SK-N-SH (cell line): ENCODE measurements around the gene AGBL4. TPM values are rescaled to one million over a fixed set of nuclear protein-coding genes. Genes with fewer than 3 reads are reported as not detected.

Experiments used
- CTCF ChIA-PET: fragments of 300-600, 350-600 bp; formaldehyde crosslinking; extraction: SDS; loops from one replicate; lab custom pipeline; 2021; lab: Yijun Ruan, JAX
- POLR2A ChIA-PET: fragments of 350-600 bp; sonication (Branson Sonifier 250); formaldehyde crosslinking; extraction: SDS; loops from one replicate; lab custom pipeline; 2020; ENCODE audit warnings: antibody characterized with exemption, inconsistent platforms; lab: Yijun Ruan, JAX
- DNase-seq: peaks from one replicate; pipeline ENCODE4 v3.0.0; 2012
- H2AFZ ChIP-seq: fragments of 200-600 bp; sonication (generic); 2 replicates; pipeline ENCODE4 v1.8.1; 2016; ENCODE audit warnings: antibody characterized with exemption, mild to moderate bottlenecking, low read depth
- H3F3A ChIP-seq: fragments of 200-600 bp; sonication (generic); replicated peaks from 2 replicates; pipeline ENCODE3; 2016; ENCODE audit warnings: antibody characterized with exemption, mild to moderate bottlenecking; ENCODE audit not compliant: insufficient read depth
- H3K27ac ChIP-seq, 2 experiments: fragments of 200-500 bp in 1 of 2; fragments of 200-600 bp in 1 of 2; sonication (Bioruptor generic) in 1 of 2; sonication (generic), shearing (Covaris generic) in 1 of 2; 2 replicates each; pipeline versions ENCODE4 v1.5.1 to v1.6.1; 2014 to 2016; ENCODE audit warnings: low read depth in 2 of 2, inconsistent platforms in 1 of 2, low read length in 1 of 2, mild to moderate bottlenecking in 1 of 2, mixed read lengths in 1 of 2
- H3K27me3 ChIP-seq: fragments of 200-600 bp; sonication (generic), shearing (Covaris generic); 2 replicates; pipeline ENCODE4 v1.6.1; 2016; ENCODE audit warnings: mixed run types; ENCODE audit not compliant: insufficient read depth
- H3K36me3 ChIP-seq, 2 experiments: fragments of 200-500 bp in 1 of 2; fragments of 200-600 bp in 1 of 2; sonication (Bioruptor generic) in 1 of 2; sonication (generic) in 1 of 2; replicated peaks in 1 of 2; 2 replicates each; pipeline versions ENCODE3 to v1.5.1; 2014 to 2016; ENCODE audit warnings: low read length in 1 of 2, mild to moderate bottlenecking in 1 of 2; ENCODE audit not compliant: insufficient read depth in 2 of 2, control insufficient read depth in 1 of 2
- H3K4me1 ChIP-seq, 2 experiments: fragments of 200-500 bp in 1 of 2; fragments of 200-600 bp in 1 of 2; sonication (Bioruptor generic) in 1 of 2; sonication (generic), shearing (Covaris generic) in 1 of 2; 2 replicates each; pipeline versions ENCODE4 v1.5.1 to v1.6.1; 2014 to 2016; ENCODE audit warnings: low read depth in 1 of 2, low read length in 1 of 2, mixed run types in 1 of 2; ENCODE audit not compliant: insufficient read depth in 2 of 2, control insufficient read depth in 1 of 2
- H3K4me2 ChIP-seq: fragments of 200-600 bp; sonication (generic), shearing (Covaris generic); 2 replicates; pipeline ENCODE4 v1.6.1; 2017; ENCODE audit warnings: mixed run types
- H3K4me3 ChIP-seq, 2 experiments: fragments of 200-500 bp in 1 of 2; fragments of 200-600 bp in 1 of 2; sonication (Bioruptor generic) in 1 of 2; sonication (generic), shearing (Covaris generic) in 1 of 2; 2 replicates each; pipeline versions ENCODE4 v1.5.1 to v1.8.1; 2014 to 2016; ENCODE audit warnings: low read depth in 2 of 2, inconsistent platforms in 1 of 2, low read length in 1 of 2, mild to moderate bottlenecking in 1 of 2, mixed read lengths in 1 of 2, moderate library complexity in 1 of 2
- H3K79me2 ChIP-seq: fragments of 200-600 bp; sonication (generic); 2 replicates; pipeline ENCODE4 v1.8.1; 2017; ENCODE audit warnings: mild to moderate bottlenecking; ENCODE audit not compliant: insufficient read depth
- H3K9ac ChIP-seq: fragments of 200-600 bp; sonication (generic); 2 replicates; pipeline ENCODE4 v1.6.1; 2017; ENCODE audit warnings: mixed run types
- H3K9me2 ChIP-seq: fragments of 200-600 bp; sonication (generic); 2 replicates; pipeline ENCODE4 v1.6.1; 2017; ENCODE audit warnings: mixed run types
- H3K9me3 ChIP-seq: fragments of 200-600 bp; sonication (generic); 2 replicates; pipeline ENCODE4 v1.6.1; 2017; ENCODE audit warnings: mixed run types, mild to moderate bottlenecking, moderate library complexity
- H4K20me1 ChIP-seq: fragments of 200-600 bp; sonication (generic); 2 replicates; pipeline ENCODE4 v1.6.1; 2017; ENCODE audit warnings: mild to moderate bottlenecking, mixed run types; ENCODE audit not compliant: insufficient read depth
- CTCF ChIP-seq: fragments of 200-600 bp; sonication (generic); IDR thresholded peaks from 2 replicates; pipeline ENCODE4 v1.6.1; 2017; ENCODE audit warnings: antibody characterized with exemption, mild to moderate bottlenecking, moderate library complexity
- ELF1 ChIP-seq: IDR thresholded peaks from 2 replicates; pipeline ENCODE4 v1.4.0; 2012
- FOXJ3 ChIP-seq: sonication (generic); formaldehyde crosslinking; IDR thresholded peaks from 2 replicates; pipeline ENCODE4 v1.5.1; 2020; ENCODE audit warnings: mild to moderate bottlenecking, missing genetic modification reagents
- FOXM1 ChIP-seq: IDR thresholded peaks from 2 replicates; pipeline ENCODE4 v1.4.0; 2012; ENCODE audit warnings: low read depth, mild to moderate bottlenecking
- GABPA ChIP-seq: IDR thresholded peaks from 2 replicates; pipeline ENCODE4 v1.4.0; 2012; ENCODE audit warnings: low read depth, mild to moderate bottlenecking
- IRF3 ChIP-seq: fragments of 150-350 bp; IDR thresholded peaks from 2 replicates; pipeline ENCODE4 v1.6.1; 2016; ENCODE audit warnings: mild to moderate bottlenecking, low read depth, low read length
- JUND ChIP-seq: IDR thresholded peaks from 2 replicates; pipeline ENCODE4 v1.4.0; 2012
- MAX ChIP-seq: IDR thresholded peaks from 2 replicates; pipeline ENCODE4 v1.4.0; 2012; ENCODE audit warnings: low read depth
- MXI1 ChIP-seq: IDR thresholded peaks from 2 replicates; pipeline ENCODE4 v1.6.1; 2012; ENCODE audit warnings: mild to moderate bottlenecking, low read depth, low read length, improper control_type of control experiment
- NRF1 ChIP-seq: IDR thresholded peaks from 2 replicates; pipeline ENCODE4 v1.6.1; 2012; ENCODE audit warnings: low read depth, mild to moderate bottlenecking, low read length
- PBX3 ChIP-seq: IDR thresholded peaks from 2 replicates; pipeline ENCODE4; 2012
- POLR2AphosphoS5 ChIP-seq: IDR thresholded peaks from 2 replicates; pipeline ENCODE4 v1.6.1; 2012; ENCODE audit warnings: low read depth, low read length
- RCOR1 ChIP-seq: fragments of 150-350 bp; IDR thresholded peaks from 2 replicates; pipeline ENCODE4 v1.6.1; 2017; ENCODE audit warnings: antibody characterized with exemption, low read length
- REST ChIP-seq: IDR thresholded peaks from 2 replicates; pipeline ENCODE4 v1.6.1; 2012; ENCODE audit warnings: mild to moderate bottlenecking, low read depth, low read length, moderate library complexity
- RXRA ChIP-seq: IDR thresholded peaks from 2 replicates; pipeline ENCODE4 v1.4.0; 2012; ENCODE audit warnings: low read depth, mild to moderate bottlenecking, borderline replicate concordance
- SIN3A ChIP-seq: IDR thresholded peaks from 2 replicates; pipeline ENCODE4 v1.6.1; 2012; ENCODE audit warnings: low read depth, mild to moderate bottlenecking, low read length, moderate library complexity, borderline replicate concordance
- TCF12 ChIP-seq: IDR thresholded peaks from 2 replicates; pipeline ENCODE4 v1.4.0; 2012
- TEAD4 ChIP-seq: IDR thresholded peaks from 2 replicates; pipeline ENCODE4 v1.4.0; 2012; ENCODE audit warnings: mild to moderate bottlenecking, borderline replicate concordance; ENCODE audit not compliant: insufficient read depth
- USF2 ChIP-seq: fragments of 150-350 bp; IDR thresholded peaks from 2 replicates; pipeline ENCODE4 v1.6.1; 2017; ENCODE audit warnings: antibody characterized with exemption, low read length, low read depth, borderline replicate concordance
- YY1 ChIP-seq: IDR thresholded peaks from 2 replicates; pipeline ENCODE4 v1.4.0; 2012; ENCODE audit warnings: low read depth, mild to moderate bottlenecking
- WGBS: methylation state at CpG from one replicate; pipeline ENCODE4 v1.1.6; 2017; ENCODE audit warnings: low lambda C conversion rate; 5-methylcytosine and 5-hydroxymethylcytosine counted together
- polyA plus RNA-seq, 3 experiments: library from polyadenylated mRNA; depleted of rRNA; stranded (reverse); fragments of >200 nt; gene quantifications; 2 replicates each; pipeline ENCODE4 v1.2.3, GENCODE V29; 2012

The AGBL4 gene
- polyA plus RNA-seq, 1 of the 3 experiments (the other 2 are of a cell fraction): 0.07 TPM

GRCh38 chr1:49824261-49824660, 199.5 kb downstream of the AGBL4 start (continued):
- TF ChIP-seq USF2: no peak

- no peak overlapping the region for H3K4me2 ChIP-seq
- 3% methylated on average over 2 of the region's 2 CpGs for WGBS
- no peaks in the 10 kb centered on the region for H3K27me3 ChIP-seq
- H3F3A ChIP-seq: no peaks in the 10 kb centered on the region
- no peaks in the 10 kb centered on the region for H4K20me1 ChIP-seq
- no peak overlapping the region for H3K27ac ChIP-seq
- no peaks in the 10 kb centered on the region; a peak in 1 of 4 replicates for H3K4me1 ChIP-seq
- H2AFZ ChIP-seq: no peak overlapping the region
- ChIA-PET POLR2A (no interaction called here), CTCF (interaction anchor here (0.5 to 1.1 kb wide), 3 partner anchors 165 to 796 kb away, joined by 3 read pairs; no protein-coding TSS in a partner anchor)
- DNase-seq: peak; percentile 52
- H3K36me3 ChIP-seq: no peaks in the 10 kb centered on the region
- H3K9me3 ChIP-seq: no peaks in the 10 kb centered on the region
- no peaks in the 10 kb centered on the region for H3K9me2 ChIP-seq
- no peak overlapping the region for H3K4me3 ChIP-seq
- H3K79me2 ChIP-seq: no peaks in the 10 kb centered on the region
- no peak overlapping the region for H3K9ac ChIP-seq
- TF ChIP-seq SIN3A: no peak
- peak; percentile 25; the same call in 1 of the 2 replicates for TF ChIP-seq TEAD4
- no peak for TF ChIP-seq JUND
- no peak for TF ChIP-seq IRF3
- TF ChIP-seq PBX3: 0 out of 2 replicates have a peak, but pooled peaks have one; percentile 6
- TF ChIP-seq YY1: no peak
- no peak for TF ChIP-seq CTCF
- TF ChIP-seq REST: no peak
- peak; percentile 37; the same call in 1 of the 2 replicates for TF ChIP-seq MXI1
- TF ChIP-seq USF2: no peak
- no peak for TF ChIP-seq POLR2AphosphoS5
- TF ChIP-seq NRF1: no peak
- TF ChIP-seq GABPA: no peak
- no peak for TF ChIP-seq ELF1
- no peak for TF ChIP-seq FOXM1
- TF ChIP-seq RCOR1: peak; percentile 90
- no peak for TF ChIP-seq RXRA
- no peak for TF ChIP-seq MAX
- no peak; the same call in 1 of the 2 replicates for TF ChIP-seq TCF12
- no peak for TF ChIP-seq FOXJ3 (CRISPR knock-in tag)
Observed at GRCh38 chr1:49817681-49818080, 206.1 kb downstream of the AGBL4 start.
